ENCODE measurements around the gene ELMO1. TPM values are rescaled to one million over a fixed set of nuclear protein-coding genes. Genes with fewer than 3 reads are reported as not detected.

Gene ELMO1
- total RNA-seq, 1 experiment from 2014 or later: 7.8 TPM

GRCh38 chr7:37445064-37445723 is 3.5 kb downstream of the ELMO1 start:
- TF ChIP-seq CTCF (conservative IDR thresholded peaks at IDR 0.05): no peak
- Histone ChIP-seq H4K5ac (ENCODE audit: insufficient read length, low read depth, low read length) (no peak overlapping the region), H3K14ac (ENCODE audit: insufficient read depth, low read length) (no peak overlapping the region), H2AFZ (ENCODE audit: low read length) (no peak overlapping the region), H2BK15ac (ENCODE audit: low read depth, low read length) (no peak overlapping the region), H2BK12ac (ENCODE audit: insufficient read length, low read depth, low read length) (no peak overlapping the region), H3K27me3 (ENCODE audit: insufficient read depth, low read length) (no peaks in the 10 kb centered on the region), H3T11ph (ENCODE audit: low read length) (no peak overlapping the region), H3K27ac (ENCODE audit: insufficient read length, low read depth, low read length) (no peak overlapping the region), H3K18ac (ENCODE audit: insufficient read length, low read depth, low read length) (no peak overlapping the region), H4K91ac (ENCODE audit: insufficient read length, low read depth, low read length) (no peak overlapping the region), H4K20me1 (ENCODE audit: control insufficient read depth, insufficient read depth, insufficient read length) (no peaks in the 10 kb centered on the region), H2AK5ac (ENCODE audit: insufficient read length, low read length) (no peak overlapping the region), H2BK5ac (ENCODE audit: insufficient read length, low read length) (no peak overlapping the region), H3K56ac (ENCODE audit: insufficient read length, low read depth, low read length) (no peak overlapping the region), H3K79me1 (ENCODE audit: insufficient read depth, low read depth, low read length, poor library complexity, severe bottlenecking) (no peaks in the 10 kb centered on the region), H3K23me2 (ENCODE audit: insufficient read length, low read depth, low read length, poor library complexity, severe bottlenecking) (peaks cover 10% of the 10 kb centered on the region), H3K4me2 (ENCODE audit: insufficient read depth, insufficient read length, low read length) (no peak overlapping the region), H3K9me3 (ENCODE audit: control insufficient read depth, low read depth, low read length) (no peaks in the 10 kb centered on the region), H3K79me2 (ENCODE audit: insufficient read depth, low read length) (0 out of 2 replicates have a peak, but pooled peaks cover 3% of the 10 kb centered on the region), H2BK120ac (ENCODE audit: low read depth, low read length, poor library complexity, severe bottlenecking) (no peak overlapping the region), H3K23ac (ENCODE audit: insufficient read length, low read depth, low read length) (no peak overlapping the region), H3K4me1 (ENCODE audit: insufficient read depth, low read length) (peaks cover 2% of the 10 kb centered on the region; the same call in 1 of the 2 replicates), H3K9ac (ENCODE audit: extremely low read depth, insufficient read length, low read length) (no peak overlapping the region), H4K8ac (replicated peaks; ENCODE audit: insufficient read length, low read depth, low read length) (no peak overlapping the region), H2BK20ac (ENCODE audit: low read depth, low read length, poor library complexity, severe bottlenecking) (no peak overlapping the region), H3K4ac (ENCODE audit: low read depth, low read length) (no peak overlapping the region)
- Mint-ChIP-seq H3K9me3 (no peaks in the 10 kb centered on the region), H3K4me3 (no peak overlapping the region), H3K27ac (no peak overlapping the region), H3K36me3 (ENCODE audit: insufficient read depth in 1 of 3, low read depth in 3 of 3) (no peaks in the 10 kb centered on the region), H3K27me3 (ENCODE audit: low read depth) (peaks cover 34% of the 10 kb centered on the region), H3K4me1 (peaks cover 23 to 41% of the 10 kb centered on the region in 2 experiments)
- DNase-seq: no peak
- WGBS (ENCODE audit: extremely low coverage, insufficient read length, low lambda C conversion rate): no CpG with 5 or more reads among the region's 4 CpGs
